H9 (cell line): ENCODE data around the gene ZNF790. TPM values are rescaled to one million over a fixed set of nuclear protein-coding genes. Genes with fewer than 3 reads are reported as not detected.
A peak's percentile ranks its signal among the peaks of the same experiment; 100 is the strongest.

Experiments
- DNase-seq: peaks from one replicate; pipeline ENCODE4 v3.0.0-alpha.2; 2017
- H2AFZ ChIP-seq: one replicate; pipeline ENCODE4 v1.6.1; 2013; ENCODE audit warnings: mild to moderate bottlenecking, low read length, control low read depth, moderate library complexity
- H2AK5ac ChIP-seq: 2 replicates; pipeline ENCODE4 v1.6.1; 2013; ENCODE audit warnings: low read length, control low read depth, mixed read lengths; ENCODE audit not compliant: insufficient read length
- H2BK120ac ChIP-seq: one replicate; pipeline ENCODE4 v1.6.1; 2013; ENCODE audit warnings: low read depth, mild to moderate bottlenecking, low read length, control low read depth, inconsistent platforms; ENCODE audit not compliant: poor library complexity, severe bottlenecking
- H2BK12ac ChIP-seq: 2 replicates; pipeline ENCODE4 v1.6.1; 2013; ENCODE audit warnings: low read length, control low read depth, mixed read lengths, low read depth; ENCODE audit not compliant: insufficient read length
- H2BK15ac ChIP-seq: 2 replicates; pipeline ENCODE4 v1.6.1; 2013; ENCODE audit warnings: low read depth, low read length, control low read depth
- H2BK20ac ChIP-seq: one replicate; pipeline ENCODE4 v1.6.1; 2013; ENCODE audit warnings: low read depth, mild to moderate bottlenecking, low read length, control low read depth, inconsistent platforms; ENCODE audit not compliant: poor library complexity, severe bottlenecking
- H2BK5ac ChIP-seq: 2 replicates; pipeline ENCODE4 v1.6.1; 2013; ENCODE audit warnings: low read length, control low read depth, mixed read lengths; ENCODE audit not compliant: insufficient read length
- H3K14ac ChIP-seq: 2 replicates; pipeline ENCODE4 v1.6.1; 2013; ENCODE audit warnings: low read length, control low read depth; ENCODE audit not compliant: insufficient read depth
- H3K18ac ChIP-seq: 2 replicates; pipeline ENCODE4 v1.6.1; 2013; ENCODE audit warnings: low read depth, mild to moderate bottlenecking, mixed read lengths, low read length, control low read depth; ENCODE audit not compliant: insufficient read length
- H3K23ac ChIP-seq: 2 replicates; pipeline ENCODE4 v1.6.1; 2013; ENCODE audit warnings: low read length, control low read depth, mixed read lengths, low read depth; ENCODE audit not compliant: insufficient read length
- H3K23me2 ChIP-seq: 2 replicates; pipeline ENCODE4 v1.6.1; 2013; ENCODE audit warnings: low read depth, mild to moderate bottlenecking, mixed read lengths, low read length, control low read depth; ENCODE audit not compliant: insufficient read length, poor library complexity, severe bottlenecking
- H3K27ac ChIP-seq: 2 replicates; pipeline ENCODE4 v1.5.1; 2013; ENCODE audit warnings: low read length, control low read depth, mixed read lengths, low read depth; ENCODE audit not compliant: insufficient read length
- H3K27me3 ChIP-seq: 2 replicates; pipeline ENCODE4 v1.6.1; 2013; ENCODE audit warnings: low read length, control low read depth, inconsistent platforms; ENCODE audit not compliant: insufficient read depth
- H3K4ac ChIP-seq: 2 replicates; pipeline ENCODE4 v1.6.1; 2013; ENCODE audit warnings: low read depth, mild to moderate bottlenecking, control low read depth, inconsistent platforms, low read length, moderate library complexity
- H3K4me1 ChIP-seq: 2 replicates; pipeline ENCODE4 v1.6.1; 2013; ENCODE audit warnings: low read length, control low read depth, inconsistent platforms; ENCODE audit not compliant: insufficient read depth
- H3K4me2 ChIP-seq: 2 replicates; pipeline ENCODE4 v1.6.1; 2013; ENCODE audit warnings: low read length, control low read depth, mixed read lengths; ENCODE audit not compliant: insufficient read length, insufficient read depth
- H3K56ac ChIP-seq: 2 replicates; pipeline ENCODE4 v1.6.1; 2013; ENCODE audit warnings: low read depth, mild to moderate bottlenecking, mixed read lengths, low read length, control low read depth; ENCODE audit not compliant: insufficient read length
- H3K79me1 ChIP-seq: 2 replicates; pipeline ENCODE4 v1.6.1; 2013; ENCODE audit warnings: low read depth, mild to moderate bottlenecking, moderate library complexity, low read length, control low read depth, inconsistent platforms; ENCODE audit not compliant: insufficient read depth, poor library complexity, severe bottlenecking
- H3K79me2 ChIP-seq: 2 replicates; pipeline ENCODE4 v1.6.1; 2013; ENCODE audit warnings: low read length, control low read depth, inconsistent platforms; ENCODE audit not compliant: insufficient read depth
- H3K9ac ChIP-seq: 2 replicates; pipeline ENCODE4 v1.6.1; 2013; ENCODE audit warnings: low read length, control low read depth, mixed read lengths; ENCODE audit not compliant: insufficient read length; ENCODE audit errors: extremely low read depth
- H3K9me3 ChIP-seq: one replicate; pipeline ENCODE4 v1.6.1; 2013; ENCODE audit warnings: low read depth, low read length, inconsistent platforms; ENCODE audit not compliant: control insufficient read depth
- H3T11ph ChIP-seq: one replicate; pipeline ENCODE4 v1.6.1; 2013; ENCODE audit warnings: mild to moderate bottlenecking, low read length, control low read depth, inconsistent platforms
- H4K20me1 ChIP-seq: one replicate; pipeline ENCODE4 v1.6.1; 2013; ENCODE audit not compliant: control insufficient read depth, insufficient read length, insufficient read depth
- H4K5ac ChIP-seq: 2 replicates; pipeline ENCODE4 v1.6.1; 2013; ENCODE audit warnings: low read depth, mild to moderate bottlenecking, mixed read lengths, low read length, control low read depth; ENCODE audit not compliant: insufficient read length
- H4K8ac ChIP-seq: replicated peaks from 2 replicates; pipeline ENCODE4 v1.6.1; 2013; ENCODE audit warnings: low read length, control low read depth, mixed read lengths, low read depth; ENCODE audit not compliant: insufficient read length
- H4K91ac ChIP-seq: 2 replicates; pipeline ENCODE4 v1.6.1; 2013; ENCODE audit warnings: low read depth, mild to moderate bottlenecking, moderate library complexity, mixed read lengths, low read length, control low read depth; ENCODE audit not compliant: insufficient read length
- H3K27ac Mint-ChIP-seq, 3 experiments: 2 replicates in 2 of 3; 3 replicates in 1 of 3; pipeline ENCODE4 v1.8.0; 2020 to 2021; ENCODE audit warnings: mixed read lengths in 3 of 3, mild to moderate bottlenecking in 1 of 3, moderate library complexity in 1 of 3
- H3K27me3 Mint-ChIP-seq: 2 replicates; pipeline ENCODE4 v1.8.0; 2021; ENCODE audit warnings: low read depth, mild to moderate bottlenecking, moderate library complexity, mixed read lengths
- H3K36me3 Mint-ChIP-seq, 3 experiments: 2 replicates in 2 of 3; 3 replicates in 1 of 3; pipeline ENCODE4 v1.8.0; 2020 to 2021; ENCODE audit warnings: low read depth in 3 of 3, mixed read lengths in 3 of 3; ENCODE audit not compliant: insufficient read depth in 1 of 3
- H3K4me1 Mint-ChIP-seq, 2 experiments: 2 replicates each; pipeline ENCODE4 v1.8.0; 2020; ENCODE audit warnings: mixed read lengths in 2 of 2
- H3K4me3 Mint-ChIP-seq, 2 experiments: 2 replicates in 1 of 2; 3 replicates in 1 of 2; pipeline ENCODE4 v1.8.0; 2020 to 2021; ENCODE audit warnings: mild to moderate bottlenecking in 2 of 2, mixed read lengths in 2 of 2, moderate library complexity in 1 of 2
- H3K9me3 Mint-ChIP-seq, 2 experiments: 2 replicates in 1 of 2; 3 replicates in 1 of 2; pipeline ENCODE4 v1.8.0; 2020; ENCODE audit warnings: mild to moderate bottlenecking in 2 of 2, mixed read lengths in 2 of 2, moderate library complexity in 1 of 2
- CTCF ChIP-seq: fragments of 200-600 bp; sonication (generic); conservative IDR thresholded peaks from 3 replicates; pipeline ENCODE4 v1.8.0; 2021; ENCODE audit warnings: antibody characterized with exemption, mild to moderate bottlenecking
- WGBS: extraction: QIAGEN DNeasy Blood & Tissue Kit; methylation state at CpG from one replicate; pipeline ENCODE4 v1.1.7; 2013; ENCODE audit warnings: missing lambda C conversion rate, low lambda C conversion rate, mixed read lengths; ENCODE audit not compliant: insufficient read length; ENCODE audit errors: extremely low coverage; 5-methylcytosine and 5-hydroxymethylcytosine counted together
- total RNA-seq: library from RNA; stranded (reverse); gene quantifications from 2 replicates; pipeline ENCODE4 v1.2.1, GENCODE V29; 2021

Gene ZNF790
- total RNA-seq, 1 experiment from 2014 or later, result 8.2 TPM

GRCh38 chr19:36771261-36772231 is 66.6 kb downstream of the ZNF790 start:
- H3K23ac ChIP-seq, result no peak overlapping the region
- no peak overlapping the region for H3T11ph ChIP-seq
- peak overlapping the region; percentile 99 for H3K4me3 Mint-ChIP-seq
- H3K56ac ChIP-seq, result no peak overlapping the region
- no peak overlapping the region for H2BK5ac ChIP-seq
- H2BK12ac ChIP-seq, result no peak overlapping the region
- H3K14ac ChIP-seq, result peak overlapping the region; percentile 98; the same call in 1 of the 2 replicates
- no peak overlapping the region for H4K8ac ChIP-seq
- H3K36me3 Mint-ChIP-seq, result peaks cover 43 to 61% (median 46%) of the 10 kb centered on the region in 3 experiments
- H4K5ac ChIP-seq, result no peak overlapping the region
- no peak overlapping the region for H2AFZ ChIP-seq
- H3K9me3 Mint-ChIP-seq, result peaks cover 46 to 71% of the 10 kb centered on the region in 2 experiments
- WGBS, result no CpG with 5 or more reads among the region's 29 CpGs
- H3K4ac ChIP-seq, result no peak overlapping the region; the same call in 1 of the 2 replicates
- H3K23me2 ChIP-seq, result peaks cover 4% of the 10 kb centered on the region
- no peak overlapping the region for H2AK5ac ChIP-seq
- peak; percentile 84 for DNase-seq
- peaks cover 23% of the 10 kb centered on the region; the same call in 1 of the 2 replicates for H3K79me2 ChIP-seq
- H3K9me3 ChIP-seq, result no peaks in the 10 kb centered on the region
- TF ChIP-seq CTCF, result no peak
- H3K27me3 Mint-ChIP-seq, result no peaks in the 10 kb centered on the region; the same call in 1 of the 2 replicates
- H3K18ac ChIP-seq, result peak overlapping the region; percentile 78
- no peaks in the 10 kb centered on the region for H4K20me1 ChIP-seq
- peak overlapping the region; percentile 12 for H3K27ac ChIP-seq
- H2BK120ac ChIP-seq, result peak overlapping the region; percentile 63
- H3K4me1 ChIP-seq, result no peaks in the 10 kb centered on the region
- H3K4me2 ChIP-seq, result peak overlapping the region; percentile 95
- peaks cover 4 to 14% of the 10 kb centered on the region in 2 experiments; a peak in 3 of 4 replicates for H3K4me1 Mint-ChIP-seq
- no peak overlapping the region for H2BK20ac ChIP-seq
- H2BK15ac ChIP-seq, result no peak overlapping the region
- H3K79me1 ChIP-seq, result peaks cover 5% of the 10 kb centered on the region
- peak overlapping the region; percentile 99 for H3K9ac ChIP-seq
- H4K91ac ChIP-seq, result no peak overlapping the region
- no peaks in the 10 kb centered on the region for H3K27me3 ChIP-seq
- H3K27ac Mint-ChIP-seq, result peak overlapping the region; percentile 19 to 99 (median 98); a peak in 5 of 7 replicates

Other genes starting within 250 kb of the ZNF790 start
- 10.8 TPM in 2 replicates for gene ZNF382, start 233.1 kb downstream of the ZNF790 start, total RNA-seq
- 6.2 and 7.6 TPM in 2 replicates for gene ZNF461, start 171.6 kb downstream of the ZNF790 start, total RNA-seq
- 15.9 and 16.1 TPM in 2 replicates for gene ZNF567, start 150.8 kb downstream of the ZNF790 start, total RNA-seq
- gene ZNF850, start 65.6 kb downstream of the ZNF790 start, total RNA-seq, result 23.9 and 25.1 TPM in 2 replicates
- 5.5 and 6.0 TPM in 2 replicates for gene ZNF345, start 12.5 kb upstream of the ZNF790 start, total RNA-seq
- 4.9 and 5.0 TPM in 2 replicates for gene ZNF829, start 77.9 kb upstream of the ZNF790 start, total RNA-seq
- gene ZNF568, start 77.9 kb upstream of the ZNF790 start, total RNA-seq, result 2.6 and 3.1 TPM in 2 replicates
- gene ZNF420, start 240.0 kb upstream of the ZNF790 start, total RNA-seq, result 9.8 and 12.5 TPM in 2 replicates